Stimulated activated CD4-positive, alpha-beta T cell treated with anti-CD3 and anti-CD28 coated beads, Interleukin-4, amount 100 ng/mL, for 24 hours (primary cell): ENCODE measurements around the gene ZNRD2.

ENCODE experiments used
- DNase-seq: peaks from one replicate; pipeline ENCODE4 v3.0.0-alpha.2; 2020

Gene ZNRD2

DNA sequence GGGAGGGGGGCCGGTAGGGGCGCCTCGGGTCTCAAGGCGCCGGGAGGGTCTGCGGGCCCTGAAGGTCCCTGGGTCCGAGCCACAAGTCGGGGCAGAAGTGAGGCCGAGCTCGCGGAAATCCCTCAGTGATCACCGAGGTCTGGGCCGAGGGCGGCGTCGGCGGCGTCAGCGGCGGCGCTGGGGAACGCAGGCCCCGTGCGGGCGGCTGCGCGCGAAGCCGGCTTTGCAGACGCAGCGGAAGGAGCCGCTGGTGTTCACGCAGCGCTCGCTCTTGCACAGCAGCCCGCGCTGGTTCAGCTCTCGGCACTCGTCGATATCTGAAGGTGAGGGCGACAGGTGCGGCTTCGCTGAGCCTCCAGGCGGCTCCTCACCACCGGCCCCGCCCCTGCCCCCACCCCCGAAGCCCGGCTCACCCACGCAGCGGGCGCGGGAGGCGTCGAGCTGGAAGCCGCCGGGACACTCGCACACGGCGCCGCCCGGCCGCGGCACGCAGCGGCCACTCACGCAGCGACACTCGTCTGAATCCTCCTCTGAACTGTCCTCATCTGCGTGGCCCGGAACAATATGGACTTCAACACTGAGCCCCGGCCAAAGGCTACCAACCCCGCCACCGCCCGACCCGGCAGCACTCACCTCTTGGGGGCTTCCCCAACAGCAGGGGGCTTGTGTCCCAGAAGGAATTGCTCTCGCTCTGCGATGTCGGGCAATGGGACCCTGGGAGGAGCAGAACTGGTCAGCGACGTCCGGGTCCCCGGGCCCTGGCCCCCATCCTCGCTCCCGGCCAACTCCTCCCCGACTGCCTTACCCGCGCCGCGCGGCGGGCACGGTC is 31.1 kb upstream of the ZNRD2 start:
- no peak for DNase-seq

DNA sequence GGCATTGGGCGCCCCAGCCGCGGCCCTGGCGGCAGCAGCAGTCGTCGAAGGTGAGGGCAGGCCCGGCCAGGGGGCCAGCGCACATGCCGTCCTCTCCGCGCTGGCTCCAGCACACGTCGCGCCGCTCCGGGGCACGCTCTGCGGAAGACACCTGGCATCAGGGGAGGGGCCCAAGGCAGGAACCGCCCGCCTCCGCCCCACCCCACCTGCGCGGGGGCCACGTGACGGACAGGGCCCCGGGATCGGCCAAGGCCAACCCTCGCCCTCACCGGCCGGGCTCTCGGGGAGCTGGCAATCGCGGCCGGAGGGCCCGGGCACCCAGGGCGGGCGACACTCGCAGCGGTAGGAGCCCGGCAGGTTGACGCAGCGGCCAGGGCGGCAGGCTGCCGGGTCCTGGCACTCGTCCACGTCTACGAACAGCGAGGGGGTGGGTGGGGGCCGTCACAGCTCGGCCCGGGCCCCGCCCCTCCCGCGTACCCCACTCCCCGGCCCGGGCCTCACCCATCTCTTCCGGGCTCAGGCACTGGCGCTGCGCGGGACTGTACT is 30.5 kb upstream of the ZNRD2 start:
- no peak for DNase-seq

DNA sequence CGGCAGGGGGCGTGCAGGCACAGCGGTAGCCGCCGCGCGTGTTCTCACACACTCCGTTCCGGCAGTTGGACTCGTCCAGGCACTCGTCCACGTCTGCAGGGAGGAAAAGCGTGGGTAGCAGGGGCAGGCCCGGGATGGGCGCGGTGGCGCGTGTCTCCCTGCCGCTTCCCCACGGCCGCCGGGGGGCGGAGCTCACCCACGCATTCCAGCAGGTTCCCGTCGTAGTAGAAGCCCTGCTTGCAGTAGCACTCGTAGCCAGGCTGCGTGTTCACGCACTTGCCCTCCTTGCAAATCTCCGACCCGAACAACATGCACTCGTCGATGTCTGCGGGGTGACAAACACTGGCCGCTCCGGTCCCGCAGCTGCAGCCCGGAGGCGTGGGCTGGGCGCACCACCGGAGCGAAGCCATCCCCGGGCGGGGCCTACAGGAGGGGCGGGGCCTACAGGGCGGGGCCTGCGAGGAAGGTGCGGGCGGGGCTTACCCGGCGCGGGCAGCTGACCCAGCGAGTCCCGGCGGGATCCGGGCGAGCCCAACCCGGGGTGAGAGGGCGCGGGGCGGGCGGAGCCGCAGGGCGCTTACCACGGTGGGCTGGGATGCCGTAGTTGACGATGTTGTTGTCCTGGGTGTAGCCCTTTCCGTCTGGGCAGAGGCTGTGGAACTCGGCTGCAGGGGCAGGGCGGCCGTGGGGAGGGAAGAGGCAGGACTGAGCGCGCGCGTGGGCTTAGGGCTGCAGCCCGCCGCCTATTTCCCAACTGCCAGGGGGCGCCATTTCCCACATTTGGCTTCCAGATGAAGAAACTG is 29.8 kb upstream of the ZNRD2 start:
- DNase-seq = peak; percentile 90

DNA sequence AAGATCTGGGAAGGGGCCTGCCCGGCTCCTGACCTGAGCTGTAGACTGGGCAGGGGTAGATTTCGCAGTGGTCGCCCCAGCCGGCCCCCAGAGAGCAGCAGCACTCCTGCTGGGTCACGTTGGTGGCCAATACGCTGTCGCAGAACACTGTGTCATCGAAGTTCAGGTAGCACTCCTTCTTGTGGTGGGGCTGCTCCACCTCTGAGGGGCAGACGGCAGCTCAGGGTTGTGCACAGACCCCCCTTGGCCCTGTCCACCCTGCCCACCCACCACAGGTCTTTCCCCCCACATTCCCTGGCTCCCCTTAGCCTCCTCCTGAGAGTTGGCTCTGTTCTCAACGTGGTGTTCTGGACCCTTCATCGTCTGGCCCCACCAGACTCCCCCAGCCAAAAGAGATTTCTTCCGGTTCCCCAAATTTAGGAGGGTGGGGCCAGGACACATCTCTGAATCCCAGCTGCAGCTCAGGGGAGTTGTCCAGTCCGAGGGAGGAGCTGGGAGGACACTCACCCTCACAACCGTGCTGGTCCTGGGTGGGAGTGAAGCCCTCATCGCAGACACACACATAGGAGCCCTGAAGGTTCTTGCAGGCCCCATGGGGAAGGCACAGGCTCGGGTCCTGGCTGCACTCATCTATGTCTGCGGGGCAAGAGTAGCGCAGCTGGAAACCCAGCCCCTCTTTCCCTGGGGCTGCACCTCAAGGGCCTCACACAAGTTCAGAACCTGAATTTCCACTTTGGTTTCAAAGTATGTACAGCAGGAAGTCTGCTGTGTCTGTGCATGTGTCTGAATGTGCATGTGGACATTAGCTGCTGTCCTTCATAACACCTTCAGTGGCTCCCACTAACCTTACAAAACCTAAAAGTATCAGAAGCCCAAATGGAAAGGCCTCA is 28.9 kb upstream of the ZNRD2 start:
- no peak for DNase-seq

DNA sequence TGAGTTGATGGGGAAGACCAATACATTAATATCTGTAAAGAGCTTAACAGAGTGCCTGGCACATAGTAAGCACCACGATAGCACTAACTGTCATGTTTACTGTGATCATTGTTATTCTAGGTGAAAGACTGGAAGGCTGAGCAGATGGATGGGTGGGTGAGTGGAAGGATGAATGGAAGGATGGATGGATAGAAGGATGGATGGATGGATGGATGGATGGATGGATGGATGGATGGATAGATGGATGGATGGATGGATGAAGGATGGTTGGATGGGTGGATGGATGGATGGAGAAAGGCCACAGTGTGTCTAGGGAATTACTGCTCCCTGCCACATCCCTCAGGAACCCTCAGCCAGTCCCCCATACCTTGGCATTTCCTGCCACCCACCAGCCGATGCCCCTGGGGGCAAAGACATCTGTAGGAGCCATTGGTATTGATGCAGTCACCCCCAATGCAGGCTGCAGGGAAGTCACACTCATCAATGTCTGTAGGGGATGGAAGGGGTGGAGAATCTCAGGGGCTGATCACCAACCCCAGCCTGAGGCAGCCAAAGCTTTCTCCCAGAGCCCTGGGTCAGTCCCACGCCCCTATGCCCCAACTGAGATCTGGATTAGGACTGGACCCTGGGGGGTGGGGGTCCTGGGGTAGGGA is 27.4 kb upstream of the ZNRD2 start:
- no peak for DNase-seq

DNA sequence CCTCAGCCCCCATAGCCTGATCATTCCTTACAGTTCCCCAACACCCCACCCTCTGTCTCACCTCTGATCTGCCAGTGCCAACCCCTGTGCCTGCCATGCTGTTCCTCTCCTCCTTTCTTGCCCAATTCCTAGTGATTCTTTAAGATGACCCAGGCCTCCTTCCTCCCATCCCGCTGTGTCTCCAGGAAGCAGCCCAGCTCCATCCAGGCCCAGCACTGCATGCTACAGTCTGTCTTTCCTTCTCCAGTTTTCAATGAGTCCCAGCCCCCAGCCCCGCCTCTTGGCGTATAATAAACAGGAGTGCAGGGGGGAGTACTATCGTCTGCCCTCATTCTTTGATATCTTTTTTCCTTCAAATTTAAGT is 24.4 kb upstream of the ZNRD2 start:
- no peak for DNase-seq

DNA sequence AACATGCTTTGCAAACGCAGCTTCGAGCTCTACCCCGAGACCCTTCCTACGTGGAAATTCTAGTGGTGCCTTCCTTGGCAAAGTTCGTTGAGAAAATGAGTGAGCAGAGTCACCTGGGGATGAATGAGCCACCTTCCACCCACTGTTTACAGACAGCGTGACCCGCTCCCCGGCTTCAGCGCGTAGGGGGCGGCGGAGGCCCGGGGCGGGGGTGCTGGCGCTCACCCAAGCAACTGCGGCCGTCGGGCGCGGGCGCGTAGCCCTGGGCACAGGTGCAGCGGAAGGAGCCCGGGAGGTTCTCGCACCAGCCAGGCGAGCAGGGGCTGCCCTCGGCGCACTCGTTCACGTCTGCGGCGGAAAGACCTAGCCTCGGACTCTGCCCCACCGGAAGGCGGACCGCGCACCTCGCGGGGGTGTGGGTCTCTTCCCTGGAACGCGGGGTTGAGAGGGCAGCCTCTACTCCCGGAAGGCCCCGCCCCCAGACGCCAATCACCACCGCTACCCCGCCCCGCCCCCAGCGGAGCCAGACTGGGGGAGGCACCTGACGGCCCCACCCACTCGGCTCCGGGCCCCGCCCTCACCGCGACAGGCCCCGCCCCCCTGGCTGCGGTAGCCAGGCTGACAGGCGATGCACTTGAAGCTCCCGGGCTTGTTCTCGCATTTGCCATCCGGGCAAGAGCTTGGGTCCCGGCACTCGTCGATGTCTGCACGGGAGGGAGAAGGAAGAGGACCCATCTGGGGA is 23.9 kb upstream of the ZNRD2 start:
- peak; percentile 97 for DNase-seq

DNA sequence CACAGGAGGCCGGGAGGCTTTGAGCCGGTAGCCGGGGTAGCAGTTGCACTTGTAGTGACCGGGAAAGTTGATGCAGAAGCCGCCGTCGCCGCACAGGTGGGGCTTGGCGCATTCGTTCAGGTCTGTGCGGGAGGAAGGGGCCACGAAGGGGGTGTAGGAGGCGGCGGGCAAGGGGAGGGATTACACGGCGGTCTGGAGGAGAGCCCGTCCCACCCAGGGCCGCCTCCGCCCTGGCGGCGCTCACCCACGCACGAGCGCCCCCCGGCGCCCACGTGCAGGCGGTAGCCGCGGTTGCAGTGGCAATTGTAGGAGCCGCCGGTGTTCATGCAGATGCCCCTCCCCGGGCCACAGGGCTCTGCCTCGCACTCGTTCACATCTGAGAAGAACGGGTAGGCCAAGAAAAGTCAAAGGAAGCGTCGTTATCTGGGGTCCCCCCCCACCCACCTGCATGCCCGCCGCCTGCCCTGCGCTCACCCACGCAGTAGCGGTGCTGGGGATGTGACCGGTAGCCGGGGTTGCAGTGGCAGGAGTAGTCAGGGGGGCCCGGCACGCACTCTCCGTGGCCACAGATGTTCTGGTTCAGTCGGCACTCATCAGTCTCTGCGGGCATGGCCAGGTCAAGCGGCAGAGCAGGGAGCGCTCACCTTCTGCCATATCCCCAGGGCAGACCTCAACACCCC is 22.7 kb upstream of the ZNRD2 start:
- no peak for DNase-seq

DNA sequence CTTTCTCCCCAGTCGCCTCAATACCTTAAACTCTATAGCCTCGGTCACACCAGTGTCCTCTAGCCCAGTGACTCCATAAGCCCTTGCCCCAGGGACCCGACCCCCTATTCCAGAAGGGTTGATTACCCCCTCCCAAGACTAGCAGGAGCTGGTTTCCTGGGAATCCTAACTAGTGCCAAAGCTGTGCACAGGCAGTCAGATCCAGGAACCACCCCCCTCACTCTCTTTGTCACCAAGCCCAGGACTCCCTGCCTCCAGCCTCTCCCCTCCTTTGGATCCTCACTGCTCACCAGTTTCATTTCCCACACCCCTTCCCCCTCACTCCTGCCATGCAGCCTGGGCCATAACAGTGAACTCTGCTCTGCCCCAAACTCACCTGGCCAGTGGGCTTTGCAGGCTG is 21.9 kb upstream of the ZNRD2 start:
- no peak for DNase-seq

DNA sequence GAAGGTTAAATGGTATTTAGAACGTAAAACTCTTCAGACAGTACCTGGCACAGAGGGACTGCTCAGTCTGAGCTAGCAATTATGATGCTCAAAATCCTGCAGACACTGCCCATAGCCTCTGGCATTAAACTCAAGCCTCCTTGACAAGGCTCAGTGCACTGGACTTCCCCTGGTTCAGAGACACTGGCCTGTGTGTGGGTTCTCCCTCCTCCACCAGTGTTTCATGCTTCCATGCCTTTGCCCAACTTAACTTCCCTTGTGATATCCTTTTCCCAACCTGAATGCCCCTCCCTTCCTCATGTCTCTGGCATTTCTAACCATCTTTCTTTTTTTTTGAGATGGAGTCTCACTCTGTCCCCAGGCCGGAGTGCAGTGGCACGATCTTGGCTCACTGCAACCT is 21.2 kb upstream of the ZNRD2 start:
- DNase-seq = no peak

DNA sequence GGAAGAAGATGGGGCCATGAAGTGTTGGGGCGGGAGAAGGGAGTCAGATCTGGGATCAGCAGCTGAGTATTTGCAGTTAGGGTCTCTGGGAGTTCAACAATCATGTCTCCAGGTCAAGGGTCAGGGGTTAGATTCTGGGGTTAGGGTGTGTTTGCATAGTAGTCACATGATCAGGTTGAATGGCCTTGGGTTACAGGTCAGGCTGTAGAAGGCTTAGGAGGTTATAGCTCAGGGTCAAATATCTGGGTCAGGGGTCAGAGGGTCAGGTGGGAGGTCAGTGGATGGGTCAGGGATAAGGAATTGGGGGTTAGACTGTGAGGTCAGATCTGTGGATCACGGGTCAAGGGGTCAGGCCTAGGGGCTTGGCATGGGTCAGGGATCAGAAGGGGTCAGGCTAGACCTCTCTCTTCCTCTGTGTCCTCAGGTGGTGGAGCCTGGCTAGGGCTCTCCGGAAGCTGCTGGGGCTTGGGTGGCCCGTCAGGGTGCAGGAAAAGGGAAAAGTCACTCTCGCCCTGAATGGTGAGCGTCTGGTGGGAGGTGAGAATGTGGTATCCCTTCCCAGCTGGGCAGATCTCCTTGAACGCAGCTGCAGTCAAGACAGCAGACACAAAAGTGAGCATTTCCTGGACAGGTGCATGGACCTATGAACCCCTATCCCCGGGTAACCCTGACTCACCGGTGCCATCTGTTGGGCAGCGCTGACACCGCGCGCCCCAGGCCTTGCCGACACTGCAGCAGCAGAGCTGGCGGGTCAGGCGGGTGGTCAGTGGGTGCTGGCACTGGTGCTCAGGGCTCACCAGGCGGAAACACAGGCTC is 18.5 kb upstream of the ZNRD2 start:
- DNase-seq = peak; percentile 59

DNA sequence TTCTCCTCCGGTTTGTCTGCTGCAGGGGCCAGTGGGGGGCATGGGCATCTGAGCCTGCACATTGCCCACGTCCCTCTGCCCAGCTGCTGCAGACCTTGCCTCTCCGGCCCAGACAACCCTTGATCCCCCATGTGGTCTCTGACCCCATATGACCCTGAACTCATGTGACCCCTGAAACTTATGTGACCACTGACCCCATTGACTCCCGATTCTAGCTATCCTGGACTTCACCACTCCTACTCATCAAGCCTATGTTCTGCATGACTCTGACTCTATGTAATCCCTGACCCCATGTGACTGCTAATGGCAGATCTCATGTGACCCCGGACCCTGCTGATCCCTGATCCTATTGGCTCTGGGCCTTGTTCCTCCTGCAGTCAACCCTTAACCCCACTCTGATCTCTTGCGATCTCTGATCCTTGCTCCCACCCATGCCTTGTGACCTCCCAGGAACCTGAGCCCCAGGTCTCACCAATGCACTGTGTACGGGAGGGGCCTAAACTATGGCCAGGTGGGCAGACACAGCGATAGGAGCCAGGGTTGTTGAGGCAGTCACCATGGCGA is 17.8 kb upstream of the ZNRD2 start:
- DNase-seq = no peak

DNA sequence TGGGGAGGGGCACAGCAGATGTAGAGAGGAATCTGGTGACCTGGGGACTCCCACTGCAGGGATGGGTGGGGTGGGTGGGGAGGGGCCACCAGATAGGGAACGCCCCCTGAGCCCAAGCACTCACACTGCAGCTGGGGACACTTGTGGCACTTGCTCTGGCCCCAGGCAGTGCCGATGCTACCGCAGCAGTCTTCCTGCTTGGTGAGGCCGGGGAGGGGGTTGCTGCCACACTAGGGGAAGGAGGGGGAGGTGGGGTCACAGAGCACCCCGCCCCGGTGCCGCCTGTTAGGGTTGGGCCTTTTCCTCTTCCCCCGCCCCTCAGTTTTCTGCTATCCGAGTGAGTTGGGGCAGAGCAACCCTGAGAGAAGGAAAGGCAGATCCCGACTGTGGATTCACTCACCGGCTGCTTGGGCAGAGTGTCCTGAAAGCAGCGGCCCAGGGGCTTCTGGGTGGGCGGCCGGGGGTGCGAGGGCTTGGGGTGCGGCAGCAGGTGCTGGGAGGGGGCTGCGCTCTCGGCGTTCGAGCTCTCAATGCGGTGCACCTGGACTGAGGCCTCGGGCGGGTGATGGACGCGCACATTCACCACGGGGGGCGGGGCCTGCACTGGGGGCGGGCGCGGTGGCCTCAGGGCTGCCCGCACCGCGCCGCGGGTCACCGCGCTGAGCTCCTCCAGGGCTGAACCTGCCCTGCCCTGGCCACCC is 16.8 kb upstream of the ZNRD2 start:
- DNase-seq = peak; percentile 55

DNA sequence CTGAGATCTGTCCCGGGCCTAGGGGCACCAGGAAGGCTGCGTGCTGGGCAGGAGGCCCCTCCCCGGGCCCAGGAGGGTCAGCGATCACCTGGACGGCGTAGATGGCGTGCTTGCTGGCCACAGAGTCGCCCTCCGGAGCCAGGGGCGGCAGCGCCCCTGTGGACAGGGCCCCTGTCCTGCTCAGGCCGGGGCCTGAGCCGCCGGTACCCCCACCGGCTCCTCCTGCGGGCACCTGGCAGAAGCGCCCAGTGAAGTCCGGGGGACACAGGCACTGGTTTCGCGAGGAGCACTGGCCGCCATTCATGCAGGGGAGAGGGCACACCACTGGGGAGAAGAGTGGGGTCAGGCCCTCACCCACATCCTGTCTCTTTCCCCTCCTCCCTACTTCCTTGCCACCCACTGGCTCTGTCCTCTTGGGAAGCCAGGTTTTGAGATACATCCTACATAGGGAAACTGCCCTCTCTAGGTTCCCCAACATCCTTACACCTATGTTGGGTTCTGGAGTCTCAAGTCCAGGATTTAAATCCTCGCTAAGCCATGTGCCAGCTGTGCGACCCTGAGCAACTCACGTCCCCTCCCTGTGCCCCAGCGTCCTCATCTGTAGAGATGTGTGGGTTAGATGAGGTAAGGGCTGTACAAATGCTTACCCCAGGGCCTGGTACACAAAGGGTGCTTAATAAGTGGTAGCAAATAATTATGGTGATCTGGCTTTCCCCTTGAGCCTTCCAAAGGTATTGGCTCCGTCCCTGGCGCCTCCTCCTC is 16.0 kb upstream of the ZNRD2 start:
- no peak for DNase-seq

DNA sequence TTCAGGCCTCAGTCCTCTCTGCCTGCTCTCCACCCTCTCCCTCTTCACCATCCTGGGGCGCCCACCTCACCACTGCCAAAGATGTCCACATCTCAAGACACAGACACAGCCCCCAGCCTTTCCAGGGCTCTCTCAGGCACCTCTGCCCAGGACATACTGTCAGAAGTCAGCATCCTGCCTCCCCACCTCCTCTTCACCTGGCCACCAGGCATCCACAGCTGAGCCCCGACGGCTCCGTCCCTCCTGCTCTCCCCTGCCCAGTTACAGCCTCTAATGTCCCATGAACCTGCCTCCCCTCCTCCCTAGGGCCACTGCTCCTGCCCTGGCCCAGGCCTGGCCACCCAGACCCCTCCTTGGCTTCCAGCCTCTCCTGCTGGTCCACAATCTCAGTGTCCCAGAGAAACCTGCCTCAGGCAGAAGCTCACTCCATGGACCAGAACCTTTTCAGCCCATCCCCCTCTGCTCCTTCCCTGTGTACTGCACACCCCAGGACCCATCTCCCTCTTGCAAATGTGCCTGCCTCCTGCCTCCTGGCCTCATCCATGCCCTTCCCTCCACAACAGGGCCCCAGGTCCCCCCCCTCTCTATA is 15.3 kb upstream of the ZNRD2 start:
- DNase-seq = no peak

DNA sequence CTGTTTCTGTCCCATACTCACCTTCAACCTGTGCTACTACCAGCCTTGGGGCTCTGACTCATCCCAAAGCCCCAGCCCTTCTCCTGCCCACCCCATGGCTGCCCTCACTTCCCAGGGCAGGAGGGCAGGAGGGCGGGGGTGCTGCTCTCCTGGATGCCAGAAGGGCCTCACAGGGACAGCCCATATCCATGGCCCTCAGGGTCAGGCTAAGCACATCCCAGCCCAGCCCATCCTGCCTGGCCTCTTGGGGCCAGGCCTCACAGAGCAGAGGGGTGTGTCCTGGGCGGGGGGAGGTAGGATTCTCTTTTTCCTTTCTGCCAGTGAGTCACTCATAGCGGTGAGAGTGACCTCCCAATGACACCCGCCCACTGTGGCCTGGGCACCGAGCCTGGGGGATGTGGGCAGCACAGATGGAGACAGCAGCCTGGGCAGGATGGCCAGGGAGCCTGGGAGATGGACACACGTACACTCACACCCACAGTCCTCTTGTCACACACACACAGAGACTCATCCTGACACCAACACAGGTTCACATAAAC is 14.5 kb upstream of the ZNRD2 start:
- DNase-seq = no peak

DNA sequence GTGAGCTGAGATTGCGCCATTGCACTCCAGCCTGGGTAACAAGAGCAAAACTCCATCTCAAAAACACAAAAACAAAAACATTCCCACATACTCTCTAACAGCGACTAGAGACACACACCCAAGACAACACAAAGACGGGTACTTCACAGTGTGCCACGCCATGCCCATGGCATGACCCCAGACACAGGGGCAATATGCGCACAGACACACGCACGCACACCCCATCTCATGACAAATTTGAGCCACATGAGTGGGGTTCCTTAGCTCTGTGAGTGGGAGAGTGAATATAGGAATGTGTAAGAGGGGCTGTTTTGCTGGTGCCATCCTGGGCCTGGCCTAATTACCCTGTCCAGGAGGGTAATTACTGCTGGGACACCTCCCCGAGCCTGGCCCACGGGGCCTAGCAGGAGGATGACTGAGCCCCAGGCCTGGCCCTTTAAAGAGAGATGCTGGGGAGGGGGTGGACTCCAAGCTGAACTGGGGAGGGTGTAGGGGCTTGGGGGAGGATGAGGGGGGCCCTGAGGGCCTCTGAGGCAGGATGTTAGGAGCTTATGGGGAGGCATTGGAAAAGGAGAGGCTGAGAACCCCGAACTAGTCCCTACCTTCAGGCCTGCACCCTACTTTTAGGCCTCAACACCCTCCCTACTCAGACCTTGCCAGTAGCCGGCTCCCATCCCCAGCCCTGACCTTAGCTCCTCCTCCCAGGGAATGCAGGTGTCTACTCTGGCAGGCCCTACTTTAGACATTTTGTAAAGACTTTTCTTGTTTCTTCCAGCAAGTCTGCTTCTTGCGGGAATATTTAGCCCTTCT is 13.6 kb upstream of the ZNRD2 start:
- DNase-seq = no peak
